ENCODE measurements around the gene GCNT4. TPM values are rescaled to one million over a fixed set of nuclear protein-coding genes. Genes with fewer than 3 reads are reported as not detected.

The GCNT4 gene
- polyA plus RNA-seq, 3 donors: 0.01 TPM; not detected in 2

DNA sequence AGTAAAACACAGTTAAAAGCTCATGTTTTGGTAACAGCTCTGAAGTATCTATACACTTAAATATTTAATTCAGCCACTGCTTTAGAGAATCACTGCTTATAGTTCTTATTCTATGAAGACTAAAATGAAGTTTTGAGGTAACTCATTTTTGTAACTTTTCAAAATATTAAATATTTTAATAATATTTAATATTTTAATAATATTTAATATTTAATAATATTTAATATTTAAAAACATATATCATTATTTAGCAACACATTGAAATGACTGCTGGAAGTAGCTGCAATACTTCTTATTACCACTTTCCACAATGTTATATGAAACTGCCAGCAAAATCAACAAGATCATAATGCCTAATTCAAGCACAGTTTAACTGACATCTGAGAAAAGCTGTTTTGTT is 18.7 kb upstream of the GCNT4 start:
- Histone ChIP-seq H3K9me3 (replicated peaks in 1 of 2; ENCODE audit: control insufficient read depth in 1 of 2, insufficient read depth in 1 of 2, low read length in 2 of 2) (no peaks in the 10 kb centered on the region), H3K27ac (ENCODE audit: low read depth in 1 of 2, low read length in 2 of 2) (no peak overlapping the region), H2AFZ (ENCODE audit: insufficient read depth, low read depth, low read length, poor library complexity, severe bottlenecking) (no peak overlapping the region), H3K79me2 (ENCODE audit: insufficient read depth, low read length) (no peaks in the 10 kb centered on the region), H3K36me3 (replicated peaks in 1 of 2; ENCODE audit: control insufficient read depth in 1 of 2, insufficient read depth in 2 of 2, low read length in 2 of 2) (no peaks in the 10 kb centered on the region), H3K27me3 (ENCODE audit: control insufficient read depth in 2 of 2, insufficient read depth in 2 of 2, low read length in 2 of 2) (no peaks in the 10 kb centered on the region), H4K20me1 (ENCODE audit: insufficient read depth, low read length) (no peaks in the 10 kb centered on the region), H3K4me2 (replicated peaks; ENCODE audit: extremely low read depth, low read length, poor library complexity, severe bottlenecking) (no peak overlapping the region), H3K9ac (ENCODE audit: insufficient read depth, low read length, poor library complexity, severe bottlenecking) (no peak overlapping the region), H3K4me1 (ENCODE audit: control insufficient read depth in 1 of 2, insufficient read depth in 2 of 2, low read length in 2 of 2) (no peaks in the 10 kb centered on the region), H3K4me3 (replicated peaks in 1 of 3; ENCODE audit: low read depth in 2 of 3, low read length in 3 of 3) (no peak overlapping the region)
- H3K36me3 Mint-ChIP-seq: no peaks in the 10 kb centered on the region
- H3K9me3 Mint-ChIP-seq: peaks cover 0 to 5% (median 2%) of the 10 kb centered on the region in 7 donors
- H3K27me3 Mint-ChIP-seq (ENCODE audit: low read depth in 3 of 3): peaks cover 0 to 2% (median 1%) of the 10 kb centered on the region in 3 donors
- H3K4me1 Mint-ChIP-seq: no peaks in the 10 kb centered on the region
- no peak overlapping the region for H3K4me3 Mint-ChIP-seq
- H3K27ac Mint-ChIP-seq: no peak overlapping the region
- intact Hi-C loops (cut with micrococcal nuclease): no loop called here
- DNase-seq: no peak
- TF ChIP-seq CTCF (IDR thresholded peaks at IDR 0.05): no peak

GRCh38 chr5:75067434-75067833 is 15.1 kb upstream of the GCNT4 start:
- Histone ChIP-seq H3K9me3 (replicated peaks in 1 of 2; ENCODE audit: control insufficient read depth in 1 of 2, insufficient read depth in 1 of 2, low read length in 2 of 2) (no peaks in the 10 kb centered on the region), H4K20me1 (ENCODE audit: insufficient read depth, low read length) (no peaks in the 10 kb centered on the region), H2AFZ (ENCODE audit: insufficient read depth, low read depth, low read length, poor library complexity, severe bottlenecking) (no peak overlapping the region), H3K4me1 (ENCODE audit: control insufficient read depth in 1 of 2, insufficient read depth in 2 of 2, low read length in 2 of 2) (no peaks in the 10 kb centered on the region), H3K36me3 (replicated peaks in 1 of 2; ENCODE audit: control insufficient read depth in 1 of 2, insufficient read depth in 2 of 2, low read length in 2 of 2) (no peaks in the 10 kb centered on the region), H3K79me2 (ENCODE audit: insufficient read depth, low read length) (no peaks in the 10 kb centered on the region), H3K9ac (ENCODE audit: insufficient read depth, low read length, poor library complexity, severe bottlenecking) (no peak overlapping the region), H3K27me3 (ENCODE audit: control insufficient read depth in 2 of 2, insufficient read depth in 2 of 2, low read length in 2 of 2) (no peaks in the 10 kb centered on the region), H3K4me2 (replicated peaks; ENCODE audit: extremely low read depth, low read length, poor library complexity, severe bottlenecking) (no peak overlapping the region), H3K4me3 (replicated peaks in 1 of 3; ENCODE audit: low read depth in 2 of 3, low read length in 3 of 3) (no peak overlapping the region), H3K27ac (ENCODE audit: low read depth in 1 of 2, low read length in 2 of 2) (no peak overlapping the region)
- H3K9me3 Mint-ChIP-seq: peaks cover 0 to 5% (median 2%) of the 10 kb centered on the region in 7 donors
- no peak for DNase-seq
- no peaks in the 10 kb centered on the region for H3K36me3 Mint-ChIP-seq
- no peak overlapping the region for H3K27ac Mint-ChIP-seq
- WGBS (ENCODE audit: insufficient coverage): no CpG with 5 or more reads among the region's 3 CpGs
- H3K27me3 Mint-ChIP-seq (ENCODE audit: low read depth in 3 of 3): peaks cover 0 to 2% (median 0%) of the 10 kb centered on the region in 3 donors
- H3K4me1 Mint-ChIP-seq: no peaks in the 10 kb centered on the region
- no peak for TF ChIP-seq CTCF (IDR thresholded peaks at IDR 0.05)
- intact Hi-C loops (cut with micrococcal nuclease): no loop called here
- H3K4me3 Mint-ChIP-seq: peak overlapping the region in 1 of 2 donors; percentile 40

Measured in CD14-positive monocyte (primary cell).